A549 (cell line): ENCODE results near the gene VWF. TPM values are rescaled to one million over a fixed set of nuclear protein-coding genes. Genes with fewer than 3 reads are reported as not detected.

ENCODE experiments used
- ATAC-seq, 2 experiments: fragments of 200-7000 bp in 1 of 2; fragments of >200 bp in 1 of 2; cut with Nextera tagmentation in 1 of 2; cut with Tn5 transposase in 1 of 2; 3 replicates each; pipeline versions ENCODE4 v1.8.0 to v1.9.1; 2018 to 2020; ENCODE audit warnings: mild to moderate bottlenecking in 1 of 2, moderate library complexity in 1 of 2
- CTCF ChIA-PET: fragments of 300-600 bp; sonication (Branson Sonifier 250); formaldehyde crosslinking; extraction: SDS; loops from one replicate; lab custom pipeline; 2021; ENCODE audit warnings: antibody characterized with exemption, inconsistent platforms; lab: Yijun Ruan, JAX
- POLR2A ChIA-PET: fragments of 350-600 bp; formaldehyde crosslinking; extraction: SDS; loops from one replicate; lab custom pipeline; 2021; ENCODE audit warnings: antibody characterized with exemption, inconsistent platforms; lab: Yijun Ruan, JAX
- DNase-seq, 2 experiments: peaks; one replicate each; pipeline versions ENCODE4 v3.0.0 to v3.0.0-alpha.2; 2011 to 2016; ENCODE audit warnings: low read depth in 1 of 2, low spot score in 1 of 2
- FAIRE-seq: peaks from 2 replicates; lab custom pipeline; 2011; peaks lifted over from hg19 to GRCh38; lab: Jason Lieb, UNC
- H3K27ac ChIP-seq, 2 experiments: fragments of >200 bp; sonication (Bioruptor Twin); formaldehyde crosslinking; 3 replicates each; pipeline ENCODE4 v1.5.1; 2016 to 2017
- H3K4me1 ChIP-seq: fragments of >200 bp; sonication (Bioruptor Twin); formaldehyde crosslinking; 3 replicates; pipeline ENCODE4 v1.6.1; 2016
- H3K4me2 ChIP-seq: fragments of >200 bp; sonication (Bioruptor Twin); formaldehyde crosslinking; 3 replicates; pipeline ENCODE4 v1.6.1; 2016
- H3K4me3 ChIP-seq: fragments of >200 bp; sonication (Bioruptor Twin); formaldehyde crosslinking; 3 replicates; pipeline ENCODE4 v1.5.1; 2016
- H3K9me3 ChIP-seq: fragments of >200 bp; sonication (Bioruptor Twin); formaldehyde crosslinking; 3 replicates; pipeline ENCODE4 v1.6.1; 2016
- CBX8 ChIP-seq: fragments of 200-600 bp; sonication (generic); IDR thresholded peaks from 2 replicates; pipeline ENCODE4 v1.6.1; 2016
- FOSL2 ChIP-seq, 2 experiments: fragments of 450-650 bp in 1 of 2; fragments of >200 bp in 1 of 2; sonication (Bioruptor Twin) in 1 of 2; formaldehyde crosslinking; IDR thresholded peaks; 2 replicates each; pipeline versions ENCODE4 v1.5.0 to v1.6.1; 2016 to 2020; ENCODE audit warnings: mild to moderate bottlenecking in 1 of 2, moderate library complexity in 1 of 2
- KDM1A ChIP-seq: fragments of 200-600 bp; sonication (generic); IDR thresholded peaks from 2 replicates; pipeline ENCODE4 v1.6.1; 2016; ENCODE audit warnings: low read depth, mild to moderate bottlenecking
- NPAS2 ChIP-seq: fragments of 250-450 bp; sonication (Bioruptor Pico); IDR thresholded peaks from 2 replicates; pipeline ENCODE4 v1.8.0; 2022; ENCODE audit warnings: mild to moderate bottlenecking, moderate library complexity, borderline replicate concordance
- SMC3 ChIP-seq: fragments of >200 bp; sonication (Bioruptor Twin); formaldehyde crosslinking; IDR thresholded peaks from 3 replicates; pipeline ENCODE4 v1.6.1; 2018; ENCODE audit warnings: inconsistent platforms
- ZFP36 ChIP-seq: fragments of 450-650 bp; IDR thresholded peaks from 2 replicates; pipeline ENCODE4 v1.6.1; 2014; ENCODE audit warnings: borderline replicate concordance; ENCODE audit not compliant: partially characterized antibody
- WGBS: methylation state at CpG from one replicate; pipeline ENCODE4 v1.1.6; 2017; ENCODE audit errors: missing lambda C conversion rate; 5-methylcytosine and 5-hydroxymethylcytosine counted together
- polyA plus RNA-seq, 4 experiments: library from polyadenylated mRNA; depleted of rRNA in 3 of 4; stranded (reverse); fragments of >200 nt; fragmentation: RNase III in 1 of 4; extraction: RNeasy Plus Mini Kit Qiagen cat#74134 plus additional on column Dnase treatment in 1 of 4; gene quantifications; 2 replicates in 3 of 4; 3 replicates in 1 of 4; pipeline ENCODE4 v1.2.3, GENCODE V29; 2011 to 2017
- TF ChIP-seq, protein P1 (sequence below): fragments of >200 bp; sonication (Bioruptor Twin); formaldehyde crosslinking; IDR thresholded peaks from 3 replicates; pipeline ENCODE4 v1.5.1; 2016
- TF ChIP-seq, protein P2 (sequence below): IDR thresholded peaks from 2 replicates; pipeline ENCODE4 v1.6.1; 2012

Gene VWF
- polyA plus RNA-seq, 2 of the 4 experiments (the other 2 are of a cell fraction) = 0.01 TPM; not detected in 1

DNA sequence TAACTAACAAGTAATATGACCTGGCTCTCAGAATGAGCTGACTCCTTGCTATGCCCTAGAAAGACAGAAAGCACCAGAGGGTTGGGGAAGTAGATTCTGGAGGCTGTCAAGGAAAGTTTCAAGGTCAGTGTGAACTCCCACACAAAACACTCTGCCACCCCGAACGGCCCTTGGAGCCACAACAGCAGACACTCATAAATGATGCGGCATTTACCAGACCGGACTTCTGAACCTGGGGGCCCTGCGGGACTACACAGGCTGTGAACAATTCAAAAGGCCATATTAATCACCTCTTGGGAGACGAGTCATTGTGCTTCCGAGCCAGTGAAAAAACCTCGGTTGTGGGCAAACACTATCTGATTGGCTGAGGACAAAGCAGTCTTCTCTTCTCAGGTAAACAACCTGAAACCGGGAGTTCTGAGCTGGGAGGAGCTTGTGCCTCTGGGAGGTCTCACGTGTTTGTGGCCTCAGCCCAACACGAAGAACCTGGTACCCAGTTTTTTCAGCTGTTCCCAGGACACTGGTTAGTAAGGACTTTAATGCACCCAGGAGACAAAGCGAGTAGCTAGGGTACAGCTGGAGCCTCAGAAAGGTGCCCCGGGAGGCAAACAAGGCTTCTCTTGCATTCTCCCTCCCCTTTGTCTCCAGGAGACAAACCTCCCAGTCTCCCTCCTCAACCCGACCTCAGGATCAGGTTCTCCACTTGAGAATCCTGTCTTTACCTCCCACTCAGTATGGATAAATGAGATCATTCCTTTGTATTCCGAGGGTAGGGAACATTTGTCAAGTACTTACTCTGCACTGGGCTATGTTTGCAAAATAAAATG, 35.3 kb downstream of the VWF start (continued):
- TF ChIP-seq, protein P1, sequence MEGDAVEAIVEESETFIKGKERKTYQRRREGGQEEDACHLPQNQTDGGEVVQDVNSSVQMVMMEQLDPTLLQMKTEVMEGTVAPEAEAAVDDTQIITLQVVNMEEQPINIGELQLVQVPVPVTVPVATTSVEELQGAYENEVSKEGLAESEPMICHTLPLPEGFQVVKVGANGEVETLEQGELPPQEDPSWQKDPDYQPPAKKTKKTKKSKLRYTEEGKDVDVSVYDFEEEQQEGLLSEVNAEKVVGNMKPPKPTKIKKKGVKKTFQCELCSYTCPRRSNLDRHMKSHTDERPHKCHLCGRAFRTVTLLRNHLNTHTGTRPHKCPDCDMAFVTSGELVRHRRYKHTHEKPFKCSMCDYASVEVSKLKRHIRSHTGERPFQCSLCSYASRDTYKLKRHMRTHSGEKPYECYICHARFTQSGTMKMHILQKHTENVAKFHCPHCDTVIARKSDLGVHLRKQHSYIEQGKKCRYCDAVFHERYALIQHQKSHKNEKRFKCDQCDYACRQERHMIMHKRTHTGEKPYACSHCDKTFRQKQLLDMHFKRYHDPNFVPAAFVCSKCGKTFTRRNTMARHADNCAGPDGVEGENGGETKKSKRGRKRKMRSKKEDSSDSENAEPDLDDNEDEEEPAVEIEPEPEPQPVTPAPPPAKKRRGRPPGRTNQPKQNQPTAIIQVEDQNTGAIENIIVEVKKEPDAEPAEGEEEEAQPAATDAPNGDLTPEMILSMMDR = no peak

DNA sequence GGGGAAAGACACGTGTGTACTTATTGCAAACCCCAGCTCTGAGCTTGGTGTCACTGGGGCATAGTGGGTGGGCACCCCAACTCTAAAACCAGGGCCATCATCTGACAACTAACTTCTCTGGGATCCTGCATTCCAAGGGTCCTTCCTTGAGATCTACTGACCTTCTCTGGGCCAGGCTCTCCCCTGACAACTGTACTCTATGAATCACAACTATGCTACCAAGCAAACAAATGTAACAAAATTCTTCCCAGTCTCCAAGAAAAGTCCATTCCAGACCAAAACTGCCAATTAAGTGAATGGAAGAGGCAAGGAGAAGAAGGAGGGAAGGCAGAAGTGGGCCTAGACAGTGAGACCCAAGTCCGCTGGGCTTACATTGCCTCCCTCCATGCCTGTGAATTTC, 38.2 kb downstream of the VWF start:
- no peak for FAIRE-seq
- ATAC-seq = no peak
- CTCF ChIA-PET = interaction anchor here (1.0 to 1.5 kb wide), 2 partner anchors 10 to 109 kb away, joined by 3 to 5 read pairs; no protein-coding TSS in a partner anchor

DNA sequence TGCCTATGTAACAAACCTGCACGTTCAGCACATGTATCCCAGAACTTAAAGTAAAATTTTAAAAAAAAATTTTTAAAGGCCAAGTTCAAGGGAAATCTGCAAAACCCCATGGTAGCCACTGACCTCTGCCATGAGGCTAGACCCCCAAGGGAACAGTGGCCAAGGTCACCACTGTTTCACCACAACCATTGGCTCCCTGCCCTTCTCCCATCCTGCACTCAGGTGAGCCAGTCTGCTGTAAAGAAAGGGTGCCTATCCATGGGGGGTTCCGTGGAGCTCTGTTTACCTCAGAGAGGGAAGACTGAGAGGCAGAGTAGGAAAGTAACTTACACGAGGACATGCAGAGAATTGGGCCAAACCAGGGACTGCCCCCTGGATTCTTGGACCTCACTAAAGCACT, 38.6 kb downstream of the VWF start:
- Histone ChIP-seq H3K9me3 (no peaks in the 10 kb centered on the region), H3K27ac (no peak overlapping the region), H3K4me2 (no peak overlapping the region), H3K4me3 (no peak overlapping the region), H3K4me1 (peaks cover 23% of the 10 kb centered on the region)
- CTCF ChIA-PET = interaction anchor here (1.5 kb wide), 1 partner anchor 10 kb away, joined by 5 read pairs; no protein-coding TSS in a partner anchor
- DNase-seq (no peak), ATAC-seq (no peak), FAIRE-seq (no peak)
- 77% methylated on average over 3 of the region's 3 CpGs for whole genome bisulfite sequencing
- TF ChIP-seq, protein P2, sequence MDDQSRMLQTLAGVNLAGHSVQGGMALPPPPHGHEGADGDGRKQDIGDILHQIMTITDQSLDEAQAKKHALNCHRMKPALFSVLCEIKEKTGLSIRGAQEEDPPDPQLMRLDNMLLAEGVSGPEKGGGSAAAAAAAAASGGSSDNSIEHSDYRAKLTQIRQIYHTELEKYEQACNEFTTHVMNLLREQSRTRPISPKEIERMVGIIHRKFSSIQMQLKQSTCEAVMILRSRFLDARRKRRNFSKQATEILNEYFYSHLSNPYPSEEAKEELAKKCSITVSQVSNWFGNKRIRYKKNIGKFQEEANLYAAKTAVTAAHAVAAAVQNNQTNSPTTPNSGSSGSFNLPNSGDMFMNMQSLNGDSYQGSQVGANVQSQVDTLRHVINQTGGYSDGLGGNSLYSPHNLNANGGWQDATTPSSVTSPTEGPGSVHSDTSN = no peak
- POLR2A ChIA-PET = no interaction called here

More for the DNA sequence above, 38.2 kb downstream of the VWF start:
- Histone ChIP-seq H3K27ac (no peak overlapping the region), H3K4me2 (no peak overlapping the region), H3K9me3 (no peaks in the 10 kb centered on the region), H3K4me3 (no peak overlapping the region)
- POLR2A ChIA-PET = no interaction called here
- DNase-seq = no peak
- TF ChIP-seq NPAS2 (CRISPR knock-in tag) (no peak), KDM1A (no peak), CBX8 (no peak)
- TF ChIP-seq, all 56 proteins: peak for 0
- H3K4me1 ChIP-seq = peaks cover 23% of the 10 kb centered on the region
- WGBS = 91% methylated on average over 2 of the region's 2 CpGs

DNA sequence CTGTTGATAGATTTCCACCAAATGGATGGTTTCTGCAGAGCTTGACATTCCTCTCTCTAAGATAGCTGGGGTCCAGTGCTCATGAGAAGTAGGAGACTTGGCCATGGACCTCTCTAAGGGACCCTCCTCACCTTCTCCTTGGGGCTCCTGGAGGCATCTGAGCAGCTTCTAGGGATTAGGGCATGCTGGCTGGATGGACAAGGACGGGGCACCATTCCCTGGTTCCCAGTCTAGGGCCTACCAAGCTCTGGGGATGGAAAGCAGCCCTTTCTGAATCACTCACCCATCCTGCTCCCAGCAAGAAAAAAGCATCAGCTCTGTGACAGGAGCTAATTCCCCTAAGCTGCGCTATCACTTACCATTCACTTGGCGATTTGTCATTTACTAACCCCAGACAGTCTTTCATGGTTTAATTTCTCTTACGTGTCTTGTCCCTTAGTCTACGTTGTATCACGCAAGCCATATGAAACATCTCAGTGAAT, 39.5 kb downstream of the VWF start:
- POLR2A ChIA-PET = interaction anchor here (0.6 to 1.1 kb wide), 3 partner anchors 8 to 386 kb away, joined by 3 to 5 read pairs (median 4); partner anchors contain the start of gene CD9
- CTCF ChIA-PET = interaction anchor here (1.7 to 3.3 kb wide), 7 partner anchors 8 to 200 kb away, joined by 4 to 15 read pairs (median 10); no protein-coding TSS in a partner anchor
- Histone ChIP-seq H3K4me3 (no peak overlapping the region), H3K27ac (peak overlapping the region in 1 of 2 experiments; percentile 43; a peak in 1 of 6 replicates), H3K4me1 (peaks cover 23% of the 10 kb centered on the region), H3K9me3 (no peaks in the 10 kb centered on the region), H3K4me2 (peak overlapping the region; percentile 65)
- DNase-seq (no peak), FAIRE-seq (no peak), ATAC-seq (peak in 1 of 2 experiments; percentile 33; a peak in 3 of 6 replicates)
- 80% methylated on average over 6 of the region's 6 CpGs for WGBS
- TF ChIP-seq FOSL2 (IDR thresholded peaks at IDR 0.05) (no peak), FOSL2 (CRISPR knock-in tag; IDR thresholded peaks at IDR 0.05) (0 out of 2 replicates have a peak, but pooled peaks have one; percentile 1), SMC3 (no peak)

DNA sequence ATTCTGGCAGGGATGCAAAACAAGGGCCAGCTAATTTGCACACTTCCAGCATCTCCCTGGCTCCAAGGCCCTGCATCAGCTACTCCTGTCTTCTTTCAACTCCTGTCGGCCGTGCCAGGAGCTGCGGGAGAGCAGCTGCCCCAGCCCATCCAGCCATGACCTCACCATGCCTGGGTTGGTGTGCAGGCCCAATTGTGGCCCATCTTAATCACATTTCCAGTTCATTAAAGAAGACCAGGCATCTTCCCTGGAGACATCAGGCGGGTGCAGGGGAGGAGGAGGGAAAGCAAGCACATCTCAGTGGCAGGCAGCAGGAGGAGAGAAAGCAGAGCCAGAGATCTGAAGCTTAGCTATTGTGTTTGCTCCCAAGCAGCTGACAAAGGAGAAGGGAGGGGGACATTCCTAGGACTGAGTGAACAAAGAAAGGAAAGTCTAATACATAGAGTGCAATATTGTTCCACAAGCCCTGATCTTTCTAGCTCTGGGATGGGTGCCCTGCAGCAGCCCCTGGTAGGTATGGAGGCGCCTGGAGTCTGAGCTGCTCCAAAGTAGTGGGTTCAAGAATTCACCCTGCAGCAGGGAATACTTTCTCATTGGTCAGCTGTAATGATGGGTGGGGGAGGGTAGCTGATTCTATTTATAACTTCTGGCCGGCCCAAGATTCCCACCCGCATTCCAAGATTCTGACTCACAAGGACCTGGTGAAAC, 40.1 kb downstream of the VWF start:
- ChIA-PET POLR2A (interaction anchor here (0.6 to 1.1 kb wide), 3 partner anchors 9 to 387 kb away, joined by 3 to 5 read pairs (median 4); partner anchors contain the start of gene CD9), CTCF (interaction anchor here (0.6 to 3.3 kb wide), 9 partner anchors 9 to 1435 kb away, joined by 3 to 15 read pairs (median 10); no protein-coding TSS in a partner anchor)
- H3K4me3 ChIP-seq = no peak overlapping the region
- peaks cover 20% of the 10 kb centered on the region for H3K4me1 ChIP-seq
- WGBS = 49% methylated on average over 7 of the region's 7 CpGs
- peak; percentile 46 to 57 for DNase-seq
- peak; percentile 35 to 55; a peak in 3 of 6 replicates for ATAC-seq
- TF ChIP-seq ZFP36 = no peak
- no peak for TF ChIP-seq FOSL2 (IDR thresholded peaks at IDR 0.05)
- 0 out of 2 replicates have a peak, but pooled peaks have one; percentile 2 for TF ChIP-seq FOSL2 (CRISPR knock-in tag; IDR thresholded peaks at IDR 0.05)
- H3K9me3 ChIP-seq = no peaks in the 10 kb centered on the region
- peak overlapping the region; percentile 65 for H3K4me2 ChIP-seq
- no peak for FAIRE-seq
- H3K27ac ChIP-seq = peak overlapping the region in 1 of 2 experiments; percentile 31; a peak in 1 of 6 replicates
